Sigmoid colon (tissue), 4 donors: ENCODE measurements around the gene ALDH16A1.

Source experiments
- CTCF ChIP-seq, 4 experiments: fragments of 450-650 bp in 3 of 4; fragments of 200-600 bp in 1 of 4; IDR thresholded peaks; one replicate each; pipeline ENCODE4 v1.5.1; 2016 to 2019; ENCODE audit warnings: antibody characterized with exemption in 4 of 4, mild to moderate bottlenecking in 3 of 4, moderate library complexity in 2 of 4
- POLR2A ChIP-seq, 2 donors: fragments of 450-650 bp; IDR thresholded peaks; one replicate each; pipeline ENCODE4 v1.6.1; 2016; ENCODE audit warnings: antibody characterized with exemption in 2 of 2, mild to moderate bottlenecking in 2 of 2, moderate library complexity in 2 of 2
- POLR2AphosphoS5 ChIP-seq, 4 donors: sonication (generic); formaldehyde crosslinking; IDR thresholded peaks; one replicate each; pipeline ENCODE4 v1.6.1; 2017; ENCODE audit warnings: antibody characterized with exemption in 4 of 4

GRCh38 chr19:49491030-49491803, 38.2 kb downstream of the ALDH16A1 start:
- TF ChIP-seq POLR2AphosphoS5 (IDR thresholded peaks at IDR 0.05) (no peak), CTCF (IDR thresholded peaks at IDR 0.05) (no peak), POLR2A (IDR thresholded peaks at IDR 0.05) (no peak)
